ENCODE results near the gene SHC3. TPM values are rescaled to one million over a fixed set of nuclear protein-coding genes. Genes with fewer than 3 reads are reported as not detected.
A peak's percentile ranks its signal among the peaks of the same experiment; 100 is the strongest.

Gene SHC3
- total RNA-seq, 1 donor from 2014 or later: 10.8 TPM

DNA sequence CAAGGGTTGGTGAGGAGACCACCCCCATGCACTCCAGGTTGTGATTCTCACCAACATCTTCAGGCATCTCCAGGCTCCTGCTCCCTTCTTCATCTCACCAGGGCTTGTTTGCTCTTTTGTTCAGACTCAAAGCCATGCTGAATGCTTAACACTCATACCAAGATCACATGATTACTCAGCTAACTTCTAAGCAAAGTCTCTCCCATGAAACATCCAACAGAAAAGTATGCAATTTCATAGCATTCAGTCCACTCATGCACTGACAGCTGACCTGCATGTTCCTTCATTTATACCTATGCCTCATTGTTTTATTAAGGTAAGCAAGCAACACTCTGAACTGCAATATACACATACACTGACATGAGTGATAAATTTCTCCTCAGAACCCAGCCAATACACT, 69.0 kb downstream of the SHC3 start:
- no peak for DNase-seq (ENCODE audit: low read depth, low spot score)

DNA sequence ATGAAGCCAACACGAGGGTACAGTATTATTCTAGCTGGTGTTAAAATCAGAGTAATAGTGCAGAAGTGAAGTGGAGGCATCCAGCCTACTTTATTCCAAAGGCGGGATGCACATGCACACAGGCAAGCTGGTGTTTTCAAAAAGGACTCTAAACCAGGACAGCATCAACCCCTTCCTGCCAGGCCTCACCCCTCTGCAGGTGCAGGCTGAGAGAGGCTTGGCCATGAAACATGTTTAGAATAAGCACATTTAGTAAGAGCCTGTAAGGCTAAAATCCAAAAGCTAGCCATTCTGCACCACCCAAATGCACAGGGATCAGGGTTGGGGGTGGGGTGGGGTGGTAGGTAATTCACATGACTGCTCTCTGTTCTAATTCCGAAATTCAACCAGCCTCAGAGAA, 71.2 kb downstream of the SHC3 start:
- DNase-seq (ENCODE audit: low read depth, low spot score): no peak

DNA sequence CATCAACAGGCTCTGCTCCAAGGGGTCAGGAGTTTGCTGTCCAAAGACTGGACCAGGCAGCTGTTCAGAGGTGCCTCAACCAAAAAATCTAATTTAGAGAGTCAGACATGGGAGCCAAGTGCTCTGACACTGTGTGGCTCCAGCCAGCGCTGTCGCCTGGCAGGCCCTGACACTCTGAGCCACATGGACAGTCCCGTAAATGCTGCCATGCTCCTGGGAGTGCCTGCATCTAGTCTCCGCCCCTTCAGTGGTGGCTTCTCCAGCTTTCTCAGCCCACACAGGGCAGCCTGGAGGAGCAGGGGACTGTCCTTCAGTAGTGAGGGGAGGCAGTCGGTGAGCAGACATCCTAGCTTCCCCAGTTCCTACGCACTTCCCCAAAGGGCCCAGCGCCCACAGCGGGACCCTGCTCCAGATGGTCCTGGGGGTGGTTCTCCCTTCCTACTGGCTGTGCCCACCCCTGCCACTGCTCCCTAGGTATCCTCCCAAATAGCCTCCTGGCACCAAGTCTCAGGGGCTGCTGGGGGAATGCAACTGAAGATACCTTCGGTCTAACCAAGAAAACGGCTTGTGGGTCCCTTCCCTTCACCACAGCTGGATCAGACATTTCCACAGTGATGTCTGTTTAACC, 72.3 kb downstream of the SHC3 start:
- DNase-seq (ENCODE audit: low read depth, low spot score): no peak

DNA sequence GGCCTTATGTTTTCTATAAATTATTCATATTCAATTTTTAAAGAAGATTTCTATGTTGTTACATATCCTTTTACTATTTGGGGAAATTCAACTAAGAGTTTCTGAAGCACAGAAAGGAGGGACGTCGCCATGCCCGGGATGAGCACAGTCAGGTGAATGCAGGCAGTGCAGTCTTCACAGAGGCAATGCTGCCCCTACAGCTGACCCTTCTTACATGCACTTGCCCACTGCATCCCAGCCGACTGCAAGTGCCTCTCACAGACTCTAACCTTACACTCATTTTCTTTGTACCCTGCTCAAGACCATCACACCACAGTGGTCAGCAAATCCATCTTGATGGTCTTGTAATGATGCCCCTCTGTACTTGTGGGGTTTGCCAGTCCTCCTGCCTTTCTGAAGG, 73.8 kb downstream of the SHC3 start:
- DNase-seq (ENCODE audit: low read depth, low spot score): no peak

DNA sequence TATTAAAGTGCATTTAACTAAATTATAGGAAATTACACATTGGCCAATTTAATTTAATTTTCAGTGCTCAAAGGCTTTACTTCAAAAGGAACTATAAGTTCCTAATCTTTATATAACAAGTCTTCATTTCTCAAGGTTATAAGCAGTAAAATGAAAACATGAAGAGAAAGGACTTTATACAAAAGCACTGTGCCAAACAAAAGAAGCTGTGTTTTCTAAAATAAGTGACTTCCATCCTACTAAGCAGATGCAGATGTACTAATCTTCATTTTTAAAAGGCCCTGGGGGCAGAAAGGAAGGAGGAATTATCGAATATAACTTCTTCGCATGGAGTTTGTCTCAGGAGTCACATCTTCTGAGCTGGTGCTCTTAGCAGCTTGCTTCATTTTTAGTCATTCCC, 81.4 kb downstream of the SHC3 start:
- DNase-seq (ENCODE audit: low read depth, low spot score): no peak

DNA sequence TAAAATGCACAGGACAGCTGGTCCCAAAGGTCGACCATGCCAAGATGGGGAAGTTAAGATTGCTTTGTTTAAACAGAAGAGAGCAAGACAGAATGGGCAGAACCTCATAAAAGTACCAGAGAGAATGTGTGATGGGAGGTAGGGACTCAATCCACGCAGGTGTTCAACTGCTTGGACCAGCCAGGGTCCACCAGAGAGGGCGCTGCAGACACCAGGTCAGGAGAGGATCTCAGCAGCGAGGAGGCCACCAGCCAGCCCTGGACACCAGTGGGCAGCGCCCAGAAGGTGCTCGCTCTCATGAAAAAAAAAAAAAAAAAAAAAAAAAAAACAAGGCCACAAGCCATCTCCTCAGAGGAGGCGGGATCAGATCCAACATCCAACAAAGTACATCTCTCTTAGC, 81.8 kb downstream of the SHC3 start:
- no peak for DNase-seq (ENCODE audit: low read depth, low spot score)

DNA sequence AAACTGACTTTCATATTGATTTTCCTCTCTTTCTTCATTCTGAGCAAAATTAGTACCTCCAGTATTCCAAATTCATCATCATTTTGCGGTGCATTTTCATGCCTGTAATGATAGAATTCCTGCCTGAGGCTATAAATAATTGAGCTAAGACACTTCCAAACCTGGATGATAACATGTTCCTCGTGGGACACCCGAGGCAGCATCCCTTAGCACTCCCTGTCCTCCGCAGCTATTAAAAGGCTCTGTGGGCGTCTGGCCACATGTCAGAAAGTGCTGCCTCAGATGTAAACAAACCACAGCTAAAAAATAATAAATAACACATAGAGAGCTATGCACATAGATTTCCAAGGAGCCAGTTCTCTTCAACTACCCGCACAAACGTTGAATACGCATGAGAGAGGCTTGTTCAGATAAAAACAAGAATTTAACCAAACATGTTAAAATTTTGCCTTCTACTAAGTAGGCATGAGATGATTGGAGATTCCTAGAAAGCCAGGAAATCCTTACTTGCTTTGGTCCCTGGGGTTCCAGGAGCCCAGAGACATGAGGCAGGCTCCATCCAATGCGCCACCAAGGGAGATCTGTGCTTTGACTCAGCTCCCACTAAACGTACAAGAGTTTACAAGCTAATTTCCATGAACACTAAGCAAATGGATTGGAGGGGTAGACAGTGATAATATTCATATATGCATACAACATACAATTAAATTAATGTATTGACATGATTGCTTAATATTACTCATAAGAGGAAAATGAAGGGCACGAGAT, 82.7 kb downstream of the SHC3 start:
- no peak for DNase-seq (ENCODE audit: low read depth, low spot score)

DNA sequence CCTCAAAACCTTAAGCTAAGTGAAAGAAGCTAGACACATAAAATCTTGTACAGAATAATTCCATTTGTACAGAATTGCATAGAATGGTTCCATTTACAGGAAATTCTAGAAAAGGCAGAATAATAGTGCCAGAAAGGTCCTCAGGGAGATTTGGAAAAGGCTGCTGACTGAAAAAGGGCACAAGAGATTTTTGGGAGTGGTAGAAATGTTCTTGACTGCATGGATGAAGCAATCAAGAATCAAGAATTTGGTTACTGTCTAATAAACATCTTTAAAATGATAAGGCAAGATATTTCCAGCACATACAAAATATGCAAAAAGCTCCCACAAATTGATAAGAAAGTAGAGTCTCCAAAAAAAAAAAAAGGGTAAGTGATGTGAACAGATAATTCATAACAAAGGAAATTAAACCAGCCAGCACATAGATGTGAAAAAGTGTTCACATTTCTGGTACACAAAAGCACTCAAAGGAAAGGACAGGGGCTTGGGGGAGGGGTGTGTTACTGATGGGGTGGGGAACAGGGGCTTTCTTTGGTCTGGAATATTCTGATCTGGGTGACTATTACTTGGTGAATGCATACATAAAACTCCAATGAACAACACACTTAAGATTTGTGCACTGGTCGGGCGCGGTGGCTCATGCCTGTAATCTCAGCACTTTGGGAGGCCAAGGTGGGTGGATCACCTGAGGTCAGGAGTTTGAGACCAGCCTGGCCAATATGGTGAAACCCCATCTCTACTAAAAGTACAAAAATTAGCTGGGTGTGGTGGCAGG, 85.2 kb downstream of the SHC3 start:
- no peak for DNase-seq (ENCODE audit: low read depth, low spot score)

DNA sequence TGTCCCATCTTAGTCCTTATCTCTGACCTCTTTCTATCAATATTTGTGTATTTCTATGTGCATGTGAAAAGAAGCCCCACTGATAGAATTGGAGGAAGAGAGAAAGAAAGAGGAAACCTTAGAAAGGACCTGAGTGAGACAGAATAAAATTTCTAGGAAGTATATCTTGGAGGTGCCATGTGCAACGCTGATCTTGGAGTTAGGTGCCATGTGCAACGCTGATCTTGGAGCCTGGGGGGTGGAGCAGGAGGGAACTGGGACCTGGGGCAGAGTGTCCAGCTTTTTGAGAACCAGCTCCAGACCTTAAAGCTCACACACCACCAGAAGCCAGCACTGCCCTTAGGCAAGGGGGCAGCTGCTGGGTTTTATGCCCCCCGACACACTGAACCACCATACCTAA, 89.4 kb downstream of the SHC3 start:
- no peak for DNase-seq (ENCODE audit: low read depth, low spot score)

DNA sequence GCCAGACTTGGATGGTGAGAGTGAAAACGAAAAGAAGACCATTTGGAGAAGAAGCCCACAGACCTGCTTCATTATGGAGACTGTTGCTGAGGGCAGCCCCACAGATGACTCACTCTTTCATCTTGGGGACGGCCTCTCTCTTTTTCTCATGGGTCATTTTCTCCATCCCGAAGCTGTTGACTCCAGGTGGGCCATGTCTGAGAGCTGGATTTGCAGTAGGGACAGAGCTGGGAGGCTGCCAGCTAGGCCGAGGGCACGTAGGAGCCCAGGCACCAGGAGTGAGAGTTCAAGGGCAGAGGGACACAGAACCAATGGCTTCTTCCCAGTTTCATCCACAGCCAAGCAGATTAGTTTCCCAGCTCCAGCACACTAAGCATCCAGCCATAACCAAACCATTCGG, 95.0 kb downstream of the SHC3 start:
- no peak for DNase-seq (ENCODE audit: low read depth, low spot score)

DNA sequence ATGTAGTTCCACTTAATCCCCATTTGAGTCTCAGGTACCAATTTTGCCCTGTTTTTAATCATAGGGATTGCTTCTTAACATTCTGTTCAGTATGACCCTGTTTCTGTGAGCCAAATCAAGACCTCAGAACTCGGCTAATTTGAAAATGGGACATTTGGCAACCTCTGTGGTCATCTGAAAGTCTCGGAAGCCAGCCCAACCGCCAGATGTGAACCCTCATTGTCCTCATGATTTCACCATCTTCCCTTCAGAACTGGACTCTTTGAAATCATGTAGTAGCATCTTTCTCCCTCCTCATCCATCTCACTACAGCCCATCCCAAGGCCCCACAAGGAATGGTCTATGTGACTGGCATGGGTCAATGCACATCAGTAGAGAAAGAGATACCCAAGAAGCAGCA, 98.4 kb downstream of the SHC3 start:
- no peak for DNase-seq (ENCODE audit: low read depth, low spot score)

DNA sequence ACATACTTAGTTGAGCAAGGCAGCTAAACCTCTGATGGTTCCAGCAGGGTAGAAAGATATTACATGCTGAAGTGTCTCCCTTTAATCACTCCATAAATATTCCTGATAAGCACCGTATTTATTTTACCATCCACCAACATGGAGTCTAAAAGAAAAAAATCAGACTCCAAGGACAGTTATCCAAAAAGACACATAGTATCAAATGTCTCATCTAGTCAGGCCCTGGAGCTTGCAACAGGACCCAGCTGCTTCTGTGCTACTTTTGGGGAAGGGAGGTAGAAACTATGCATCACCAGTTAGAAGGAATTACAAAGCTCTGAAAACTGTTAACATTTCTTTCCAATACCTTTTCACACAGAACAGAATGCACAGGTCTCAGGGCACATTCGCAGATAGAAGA, 99.2 kb downstream of the SHC3 start:
- DNase-seq (ENCODE audit: low read depth, low spot score): no peak

DNA sequence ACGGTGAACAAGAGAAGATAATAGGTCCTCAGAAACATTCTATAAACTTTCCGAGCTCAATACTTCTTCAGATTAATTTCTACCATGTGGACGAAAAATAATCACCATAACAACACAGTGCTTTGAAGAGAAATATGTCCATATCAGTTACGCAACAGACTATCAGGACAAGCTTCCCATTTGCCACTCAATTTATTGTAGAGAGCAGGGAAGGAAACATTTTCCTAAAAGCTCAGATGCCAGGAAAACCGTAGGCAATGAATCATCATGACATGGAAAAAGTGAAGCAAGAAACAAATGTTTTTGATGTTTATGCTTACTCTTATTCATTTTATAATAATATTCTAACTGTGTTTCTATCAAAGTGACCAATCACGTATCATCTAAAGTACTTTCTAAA, 99.8 kb downstream of the SHC3 start:
- DNase-seq (ENCODE audit: low read depth, low spot score): peak; percentile 80

DNA sequence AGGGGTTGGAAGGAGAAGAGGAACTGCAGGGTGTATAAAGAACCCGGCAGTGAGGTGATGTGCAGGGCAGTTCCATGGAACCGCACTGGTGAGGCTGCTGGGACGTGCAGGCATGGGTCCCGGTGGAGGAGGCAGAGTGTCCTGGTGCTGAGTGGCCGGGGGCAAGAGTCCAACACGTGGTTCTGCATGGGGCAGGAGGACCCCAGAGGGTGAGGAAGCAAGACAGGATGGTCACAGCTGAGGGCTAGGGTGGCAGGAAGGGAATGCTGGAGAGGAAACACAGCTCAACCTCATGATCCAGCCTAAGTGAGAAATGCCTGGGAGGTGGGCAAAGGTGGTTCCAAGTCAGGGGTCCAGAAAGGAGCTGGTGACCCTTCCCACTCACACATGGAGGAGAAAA, 100.2 kb downstream of the SHC3 start:
- no peak for DNase-seq (ENCODE audit: low read depth, low spot score)

DNA sequence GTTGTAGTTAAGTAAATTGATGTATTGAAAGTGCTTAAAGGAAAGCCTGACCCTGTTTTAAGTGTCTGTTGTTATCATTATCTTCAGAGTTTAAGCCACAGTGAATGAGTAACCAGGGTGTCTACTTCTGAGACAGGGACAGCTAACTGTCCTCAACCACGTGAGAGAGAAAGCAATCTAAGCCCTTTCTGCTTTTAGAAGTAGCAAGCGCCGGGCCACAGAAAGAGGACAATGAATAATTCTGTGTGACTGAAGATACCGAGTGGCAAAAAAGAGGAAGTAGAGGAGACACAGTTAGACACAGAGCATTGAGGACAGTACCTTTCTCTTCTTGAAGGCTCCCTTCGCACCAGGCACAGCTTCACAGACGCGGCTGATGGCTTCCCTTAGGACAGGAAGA, 101.1 kb downstream of the SHC3 start:
- no peak for DNase-seq (ENCODE audit: low read depth, low spot score)

DNA sequence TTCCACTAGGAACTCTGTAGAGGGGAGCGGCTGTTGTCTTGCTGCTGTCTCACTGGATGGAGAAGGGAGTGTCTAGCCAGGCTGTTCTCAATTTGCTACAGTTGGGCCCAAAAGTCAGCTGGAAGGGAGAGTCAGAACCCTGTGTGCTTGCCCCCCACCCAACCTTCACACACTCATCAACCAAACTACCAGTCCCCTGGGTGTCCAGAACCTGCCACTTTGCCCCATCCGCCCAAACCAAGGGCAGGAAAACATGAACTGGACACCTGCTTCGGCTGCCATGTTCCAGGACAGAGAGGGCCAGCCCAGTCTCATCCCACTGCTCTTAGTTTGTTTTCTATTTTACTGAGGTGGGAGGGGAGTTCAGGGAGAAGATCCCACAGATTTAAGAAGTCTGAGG, 105.2 kb downstream of the SHC3 start:
- DNase-seq (ENCODE audit: low read depth, low spot score): no peak

DNA sequence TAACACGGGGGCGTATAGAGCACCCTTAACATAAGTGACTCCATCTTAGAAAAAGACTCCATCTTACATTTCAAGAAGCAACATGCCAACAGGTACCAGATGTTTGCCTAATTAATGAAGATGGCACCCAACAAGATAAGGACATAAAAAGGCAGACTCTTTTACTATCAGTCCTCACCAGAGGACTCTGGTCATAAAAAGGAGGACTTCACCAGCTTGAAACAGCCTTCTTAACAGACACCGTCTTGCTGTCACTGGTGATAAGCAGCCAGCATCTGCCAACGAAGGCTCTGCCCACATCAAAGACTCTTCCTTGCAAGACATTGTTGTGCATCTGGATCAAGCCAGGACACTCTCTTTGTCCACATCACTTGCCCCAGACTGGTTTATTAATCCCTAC, 107.0 kb downstream of the SHC3 start:
- no peak for DNase-seq (ENCODE audit: low read depth, low spot score)

DNA sequence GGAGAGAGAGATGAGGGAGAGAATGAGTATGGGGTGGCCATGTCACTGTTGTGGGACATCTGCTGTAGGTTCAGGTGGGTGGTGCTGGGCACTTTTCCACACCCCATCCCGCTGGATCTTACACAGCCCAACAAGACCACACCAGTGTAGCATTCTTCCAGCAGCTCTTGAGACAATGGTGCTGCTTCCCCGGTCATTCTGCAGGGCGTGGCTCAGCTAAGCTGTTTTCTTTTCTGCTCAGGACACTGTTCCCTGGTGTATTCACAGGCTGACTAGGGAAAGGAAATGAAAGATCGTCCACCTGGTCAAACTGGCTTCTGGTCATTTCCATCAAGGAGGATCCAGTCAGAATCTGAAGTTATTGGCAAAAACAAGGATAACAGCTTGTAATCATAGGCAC, 111.8 kb downstream of the SHC3 start:
- no peak for DNase-seq (ENCODE audit: low read depth, low spot score)

DNA sequence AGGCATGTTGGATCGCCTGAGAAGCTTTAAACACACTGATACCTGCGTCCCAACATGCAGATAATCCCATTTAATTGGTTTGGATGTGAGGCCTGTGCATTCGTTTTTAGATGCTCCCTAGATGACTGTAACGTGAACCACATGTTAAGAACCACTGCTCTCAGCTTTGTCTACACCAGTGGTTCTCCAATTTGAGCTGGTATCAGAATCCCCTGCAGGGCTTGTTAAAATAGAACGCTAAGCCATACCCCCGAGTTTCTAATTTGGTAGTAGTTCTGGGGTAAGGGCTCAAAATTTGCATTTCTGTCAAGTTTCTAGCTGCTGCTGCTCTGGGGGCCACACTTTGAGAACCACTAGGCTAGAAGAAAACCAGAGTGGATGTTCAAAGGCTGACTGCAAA, 112.7 kb downstream of the SHC3 start:
- DNase-seq (ENCODE audit: low read depth, low spot score): no peak

DNA sequence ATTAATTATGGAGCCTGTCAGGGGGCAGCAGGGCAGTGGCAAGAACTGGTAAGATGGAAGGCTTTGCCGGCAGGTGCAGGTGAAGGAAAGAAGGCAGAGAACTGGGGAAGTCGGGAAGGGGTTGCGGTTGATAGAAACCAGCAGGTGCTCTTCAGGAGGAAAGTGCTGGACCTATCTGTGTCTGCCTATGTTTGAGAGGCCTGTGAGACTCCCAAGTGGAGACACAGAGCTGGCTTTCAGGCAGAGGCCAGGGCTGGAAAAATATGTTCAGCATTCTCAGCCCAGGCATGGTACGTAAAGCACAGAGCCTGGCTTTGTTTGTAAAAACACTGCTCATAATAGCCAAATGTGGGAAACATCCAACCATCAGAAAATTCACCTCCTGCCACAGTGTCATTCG, 117.8 kb downstream of the SHC3 start:
- no peak for DNase-seq (ENCODE audit: low read depth, low spot score)

DNA sequence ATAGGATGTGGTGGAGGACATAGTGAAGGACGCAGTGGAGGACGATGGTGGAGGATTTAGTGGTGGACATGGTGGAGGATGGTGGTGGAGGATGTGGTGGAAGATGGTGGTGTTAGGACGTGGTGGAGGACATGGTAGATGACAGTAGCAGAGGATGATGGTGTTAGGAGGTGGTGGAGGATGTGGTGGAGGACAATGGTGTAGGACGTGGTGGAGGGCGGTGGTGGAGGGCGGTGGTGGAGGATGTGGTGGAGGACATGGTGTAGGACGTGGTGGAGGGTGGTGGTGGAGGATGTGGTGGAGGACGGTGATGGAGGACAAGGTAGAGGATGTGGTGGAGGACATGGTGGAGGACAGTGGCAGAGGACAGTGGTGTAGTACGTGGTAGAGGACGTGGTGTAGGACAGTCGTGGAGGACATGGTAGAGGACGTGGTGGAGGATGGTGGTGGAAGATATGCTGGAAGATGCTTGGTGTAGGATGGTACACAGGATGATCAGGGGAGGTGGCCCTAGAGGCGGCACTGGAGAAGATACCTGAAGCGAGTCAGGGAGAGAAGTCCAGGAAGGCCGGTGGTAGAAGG, 118.6 kb downstream of the SHC3 start:
- DNase-seq (ENCODE audit: low read depth, low spot score): no peak

DNA sequence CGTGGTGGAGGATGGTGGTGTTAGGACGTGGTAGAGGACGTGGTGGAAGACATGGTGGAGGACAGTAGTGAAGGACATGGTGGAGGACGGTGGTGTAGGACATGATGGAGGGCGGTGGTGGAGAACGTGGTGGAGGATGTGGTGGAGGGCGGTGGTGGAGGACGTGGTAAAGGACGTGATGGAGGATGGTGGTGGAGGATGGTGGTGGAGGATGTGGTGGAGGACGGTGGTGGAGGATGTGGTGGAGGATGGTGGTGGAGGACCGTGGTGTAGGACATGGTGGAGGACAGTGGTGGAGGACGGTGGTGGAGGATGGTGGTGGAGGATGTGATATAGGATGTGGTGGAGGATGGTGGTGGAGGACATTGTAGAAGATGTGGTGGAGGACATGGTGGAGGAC, 119.7 kb downstream of the SHC3 start:
- DNase-seq (ENCODE audit: low read depth, low spot score): no peak

All from pulmonary artery endothelial cell (primary cell).